ENCODE measurements around the gene CD2AP.
"Not testable (repeated sequence)": the region's sequence is repeated elsewhere in the genome, so short reads cannot be mapped to it uniquely, and the experiment has no call there.

Gene CD2AP

GRCh38 chr6:47477497-47478232, at the start of gene CD2AP:
Gene CD2AP (plus strand): TSS chr6:47477789. CDS start chr6:47478245, 456 bp downstream.
- DNase-seq: peak; percentile 27

- no peak for DNase-seq
These were observed 49.3 kb upstream of the CD2AP start for GRCh38 chr6:47428288-47428687.

- DNase-seq: no peak
These were observed 48.6 kb upstream of the CD2AP start for GRCh38 chr6:47428746-47429664.

- DNase-seq: no peak
These were observed 43.0 kb upstream of the CD2AP start for GRCh38 chr6:47434372-47435253.

GRCh38 chr6:47435254-47435612, 42.4 kb upstream of the CD2AP start:
- no peak for DNase-seq

- DNase-seq: no peak
These were observed 40.0 kb upstream of the CD2AP start for GRCh38 chr6:47437592-47437991.

- no peak for DNase-seq
These were observed 38.9 kb upstream of the CD2AP start for GRCh38 chr6:47438481-47439347.

- DNase-seq: no peak
These were observed 38.3 kb upstream of the CD2AP start for GRCh38 chr6:47439348-47439668.

GRCh38 chr6:47440719-47441118, 36.9 kb upstream of the CD2AP start:
- DNase-seq: peak; percentile 2

GRCh38 chr6:47444964-47445363, 32.6 kb upstream of the CD2AP start:
- DNase-seq: not testable (repeated sequence)

- no peak for DNase-seq
These were observed 30.8 kb upstream of the CD2AP start for GRCh38 chr6:47446669-47447330.

GRCh38 chr6:47447722-47448121, 29.9 kb upstream of the CD2AP start:
- DNase-seq: no peak

- no peak for DNase-seq
These were observed 26.4 kb upstream of the CD2AP start for GRCh38 chr6:47451162-47451561.

- no peak for DNase-seq
These were observed 24.7 kb upstream of the CD2AP start for GRCh38 chr6:47452899-47453298.

- DNase-seq: no peak
These were observed 24.1 kb upstream of the CD2AP start for GRCh38 chr6:47453372-47453936.

GRCh38 chr6:47454713-47455396, 22.7 kb upstream of the CD2AP start:
- DNase-seq: no peak

- DNase-seq: no peak
These were observed 21.9 kb upstream of the CD2AP start for GRCh38 chr6:47455533-47456209.

GRCh38 chr6:47456536-47456975, 21.0 kb upstream of the CD2AP start:
- no peak for DNase-seq

GRCh38 chr6:47457370-47457769, 20.2 kb upstream of the CD2AP start:
- no peak for DNase-seq

GRCh38 chr6:47464052-47464451, 13.5 kb upstream of the CD2AP start:
- no peak for DNase-seq

Measured in NCI-H1417 treated with DMSO at 0.1 percent for 48 hours (cell line).